ENCODE results near the gene EYA2.
A peak's percentile ranks its signal among the peaks of the same experiment; 100 is the strongest.

EYA2 gene

DNA sequence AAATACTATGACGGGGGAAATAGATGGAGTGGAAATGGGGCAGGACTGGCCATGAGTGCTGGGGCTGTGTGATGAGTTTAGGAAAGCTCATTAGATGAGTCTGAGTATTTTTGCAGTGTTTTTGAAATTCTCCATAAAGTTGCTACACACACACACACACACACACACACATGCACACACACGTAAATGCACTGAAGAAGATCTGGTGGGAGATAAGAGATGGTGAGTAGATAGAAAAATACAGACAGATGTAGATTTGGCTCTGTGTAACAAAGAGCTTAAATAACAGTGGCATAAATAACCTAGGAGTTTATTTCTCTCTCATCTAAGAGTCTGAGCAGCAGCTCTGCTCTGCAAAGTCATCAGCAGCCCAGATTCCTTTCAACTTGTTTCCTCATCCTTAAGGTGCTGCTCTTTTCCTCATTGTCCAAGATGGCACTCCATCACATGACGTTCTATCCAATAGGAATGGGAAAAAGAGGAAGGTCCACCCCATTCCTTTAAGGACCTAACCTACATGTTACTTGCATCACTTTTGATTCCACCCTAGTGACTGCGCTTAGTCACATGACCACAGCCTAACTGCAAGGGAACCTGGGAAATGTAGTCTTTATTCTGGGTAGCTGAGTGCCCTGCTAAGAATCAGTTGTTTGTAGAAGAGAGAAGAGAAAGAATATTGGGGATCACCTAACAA lies 76.4 kb downstream of the EYA2 start:
- peak; percentile 99 for ATAC-seq
- TF ChIP-seq, protein P1, sequence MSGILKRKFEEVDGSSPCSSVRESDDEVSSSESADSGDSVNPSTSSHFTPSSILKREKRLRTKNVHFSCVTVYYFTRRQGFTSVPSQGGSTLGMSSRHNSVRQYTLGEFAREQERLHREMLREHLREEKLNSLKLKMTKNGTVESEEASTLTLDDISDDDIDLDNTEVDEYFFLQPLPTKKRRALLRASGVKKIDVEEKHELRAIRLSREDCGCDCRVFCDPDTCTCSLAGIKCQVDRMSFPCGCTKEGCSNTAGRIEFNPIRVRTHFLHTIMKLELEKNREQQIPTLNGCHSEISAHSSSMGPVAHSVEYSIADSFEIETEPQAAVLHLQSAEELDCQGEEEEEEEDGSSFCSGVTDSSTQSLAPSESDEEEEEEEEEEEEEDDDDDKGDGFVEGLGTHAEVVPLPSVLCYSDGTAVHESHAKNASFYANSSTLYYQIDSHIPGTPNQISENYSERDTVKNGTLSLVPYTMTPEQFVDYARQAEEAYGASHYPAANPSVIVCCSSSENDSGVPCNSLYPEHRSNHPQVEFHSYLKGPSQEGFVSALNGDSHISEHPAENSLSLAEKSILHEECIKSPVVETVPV (CRISPR knock-in tag; IDR thresholded peaks at IDR 0.05) = no peak
- TF ChIP-seq, protein P2, sequence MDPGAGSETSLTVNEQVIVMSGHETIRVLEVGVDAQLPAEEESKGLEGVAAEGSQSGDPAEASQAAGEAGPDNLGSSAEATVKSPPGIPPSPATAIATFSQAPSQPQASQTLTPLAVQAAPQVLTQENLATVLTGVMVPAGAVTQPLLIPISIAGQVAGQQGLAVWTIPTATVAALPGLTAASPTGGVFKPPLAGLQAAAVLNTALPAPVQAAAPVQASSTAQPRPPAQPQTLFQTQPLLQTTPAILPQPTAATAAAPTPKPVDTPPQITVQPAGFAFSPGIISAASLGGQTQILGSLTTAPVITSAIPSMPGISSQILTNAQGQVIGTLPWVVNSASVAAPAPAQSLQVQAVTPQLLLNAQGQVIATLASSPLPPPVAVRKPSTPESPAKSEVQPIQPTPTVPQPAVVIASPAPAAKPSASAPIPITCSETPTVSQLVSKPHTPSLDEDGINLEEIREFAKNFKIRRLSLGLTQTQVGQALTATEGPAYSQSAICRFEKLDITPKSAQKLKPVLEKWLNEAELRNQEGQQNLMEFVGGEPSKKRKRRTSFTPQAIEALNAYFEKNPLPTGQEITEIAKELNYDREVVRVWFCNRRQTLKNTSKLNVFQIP (CRISPR knock-in tag; IDR thresholded peaks at IDR 0.05; ENCODE audit: borderline replicate concordance, low read depth) = no peak
- TF ChIP-seq ZNF70 (CRISPR knock-in tag; IDR thresholded peaks at IDR 0.05) (no peak), CSDC2 (CRISPR knock-in tag; IDR thresholded peaks at IDR 0.05) (no peak), OSR1 (CRISPR knock-in tag; IDR thresholded peaks at IDR 0.05) (no peak), ESRRG (CRISPR knock-in tag; IDR thresholded peaks at IDR 0.05) (no peak), ZNF8 (CRISPR knock-in tag; IDR thresholded peaks at IDR 0.05) (no peak), RARB (CRISPR knock-in tag; IDR thresholded peaks at IDR 0.05) (no peak), ARNTL (CRISPR knock-in tag; IDR thresholded peaks at IDR 0.05; ENCODE audit: borderline replicate concordance, low read depth) (no peak), ZC3H10 (CRISPR knock-in tag; IDR thresholded peaks at IDR 0.05) (no peak), ZFP3 (CRISPR knock-in tag; IDR thresholded peaks at IDR 0.05) (no peak), SNAI2 (CRISPR knock-in tag; IDR thresholded peaks at IDR 0.05) (no peak), ZFP30 (CRISPR knock-in tag; IDR thresholded peaks at IDR 0.05) (no peak)
- TF ChIP-seq, protein P3, sequence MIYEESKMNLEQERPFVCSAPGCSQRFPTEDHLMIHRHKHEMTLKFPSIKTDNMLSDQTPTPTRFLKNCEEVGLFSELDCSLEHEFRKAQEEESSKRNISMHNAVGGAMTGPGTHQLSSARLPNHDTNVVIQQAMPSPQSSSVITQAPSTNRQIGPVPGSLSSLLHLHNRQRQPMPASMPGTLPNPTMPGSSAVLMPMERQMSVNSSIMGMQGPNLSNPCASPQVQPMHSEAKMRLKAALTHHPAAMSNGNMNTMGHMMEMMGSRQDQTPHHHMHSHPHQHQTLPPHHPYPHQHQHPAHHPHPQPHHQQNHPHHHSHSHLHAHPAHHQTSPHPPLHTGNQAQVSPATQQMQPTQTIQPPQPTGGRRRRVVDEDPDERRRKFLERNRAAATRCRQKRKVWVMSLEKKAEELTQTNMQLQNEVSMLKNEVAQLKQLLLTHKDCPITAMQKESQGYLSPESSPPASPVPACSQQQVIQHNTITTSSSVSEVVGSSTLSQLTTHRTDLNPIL (CRISPR knock-in tag; IDR thresholded peaks at IDR 0.05; ENCODE audit: low read depth) = no peak
- TF ChIP-seq, protein P4, sequence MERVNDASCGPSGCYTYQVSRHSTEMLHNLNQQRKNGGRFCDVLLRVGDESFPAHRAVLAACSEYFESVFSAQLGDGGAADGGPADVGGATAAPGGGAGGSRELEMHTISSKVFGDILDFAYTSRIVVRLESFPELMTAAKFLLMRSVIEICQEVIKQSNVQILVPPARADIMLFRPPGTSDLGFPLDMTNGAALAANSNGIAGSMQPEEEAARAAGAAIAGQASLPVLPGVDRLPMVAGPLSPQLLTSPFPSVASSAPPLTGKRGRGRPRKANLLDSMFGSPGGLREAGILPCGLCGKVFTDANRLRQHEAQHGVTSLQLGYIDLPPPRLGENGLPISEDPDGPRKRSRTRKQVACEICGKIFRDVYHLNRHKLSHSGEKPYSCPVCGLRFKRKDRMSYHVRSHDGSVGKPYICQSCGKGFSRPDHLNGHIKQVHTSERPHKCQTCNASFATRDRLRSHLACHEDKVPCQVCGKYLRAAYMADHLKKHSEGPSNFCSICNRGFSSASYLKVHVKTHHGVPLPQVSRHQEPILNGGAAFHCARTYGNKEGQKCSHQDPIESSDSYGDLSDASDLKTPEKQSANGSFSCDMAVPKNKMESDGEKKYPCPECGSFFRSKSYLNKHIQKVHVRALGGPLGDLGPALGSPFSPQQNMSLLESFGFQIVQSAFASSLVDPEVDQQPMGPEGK (CRISPR knock-in tag; IDR thresholded peaks at IDR 0.05; ENCODE audit: borderline replicate concordance) = no peak
- TF ChIP-seq, protein P5, sequence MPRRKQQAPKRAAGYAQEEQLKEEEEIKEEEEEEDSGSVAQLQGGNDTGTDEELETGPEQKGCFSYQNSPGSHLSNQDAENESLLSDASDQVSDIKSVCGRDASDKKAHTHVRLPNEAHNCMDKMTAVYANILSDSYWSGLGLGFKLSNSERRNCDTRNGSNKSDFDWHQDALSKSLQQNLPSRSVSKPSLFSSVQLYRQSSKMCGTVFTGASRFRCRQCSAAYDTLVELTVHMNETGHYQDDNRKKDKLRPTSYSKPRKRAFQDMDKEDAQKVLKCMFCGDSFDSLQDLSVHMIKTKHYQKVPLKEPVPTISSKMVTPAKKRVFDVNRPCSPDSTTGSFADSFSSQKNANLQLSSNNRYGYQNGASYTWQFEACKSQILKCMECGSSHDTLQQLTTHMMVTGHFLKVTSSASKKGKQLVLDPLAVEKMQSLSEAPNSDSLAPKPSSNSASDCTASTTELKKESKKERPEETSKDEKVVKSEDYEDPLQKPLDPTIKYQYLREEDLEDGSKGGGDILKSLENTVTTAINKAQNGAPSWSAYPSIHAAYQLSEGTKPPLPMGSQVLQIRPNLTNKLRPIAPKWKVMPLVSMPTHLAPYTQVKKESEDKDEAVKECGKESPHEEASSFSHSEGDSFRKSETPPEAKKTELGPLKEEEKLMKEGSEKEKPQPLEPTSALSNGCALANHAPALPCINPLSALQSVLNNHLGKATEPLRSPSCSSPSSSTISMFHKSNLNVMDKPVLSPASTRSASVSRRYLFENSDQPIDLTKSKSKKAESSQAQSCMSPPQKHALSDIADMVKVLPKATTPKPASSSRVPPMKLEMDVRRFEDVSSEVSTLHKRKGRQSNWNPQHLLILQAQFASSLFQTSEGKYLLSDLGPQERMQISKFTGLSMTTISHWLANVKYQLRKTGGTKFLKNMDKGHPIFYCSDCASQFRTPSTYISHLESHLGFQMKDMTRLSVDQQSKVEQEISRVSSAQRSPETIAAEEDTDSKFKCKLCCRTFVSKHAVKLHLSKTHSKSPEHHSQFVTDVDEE (CRISPR knock-in tag; IDR thresholded peaks at IDR 0.05) = no peak

DNA sequence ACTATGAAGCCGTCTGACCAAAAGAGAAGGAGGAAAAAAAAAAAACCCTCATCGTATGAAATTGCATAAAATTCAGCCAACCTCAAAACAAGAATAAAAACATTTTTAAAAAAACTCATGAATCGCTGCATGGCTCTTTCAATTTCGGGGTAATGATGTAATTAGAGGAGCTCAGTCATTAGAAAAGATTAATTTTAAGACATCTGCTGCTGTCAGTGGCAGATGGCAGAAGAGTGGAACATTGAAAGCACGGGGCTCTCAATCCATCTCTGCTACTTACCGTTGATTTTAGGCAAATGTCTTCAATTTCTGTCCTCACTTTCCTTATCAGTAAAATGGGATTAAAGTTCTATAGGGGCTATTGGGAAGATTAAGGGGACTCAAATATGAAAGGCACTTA lies 79.1 kb downstream of the EYA2 start:
- TF ChIP-seq ZFP30 (CRISPR knock-in tag; IDR thresholded peaks at IDR 0.05) (no peak), RARB (CRISPR knock-in tag; IDR thresholded peaks at IDR 0.05) (no peak)
- TF ChIP-seq, protein P4 (CRISPR knock-in tag; IDR thresholded peaks at IDR 0.05; ENCODE audit: borderline replicate concordance) = no peak
- no peak for ATAC-seq

DNA sequence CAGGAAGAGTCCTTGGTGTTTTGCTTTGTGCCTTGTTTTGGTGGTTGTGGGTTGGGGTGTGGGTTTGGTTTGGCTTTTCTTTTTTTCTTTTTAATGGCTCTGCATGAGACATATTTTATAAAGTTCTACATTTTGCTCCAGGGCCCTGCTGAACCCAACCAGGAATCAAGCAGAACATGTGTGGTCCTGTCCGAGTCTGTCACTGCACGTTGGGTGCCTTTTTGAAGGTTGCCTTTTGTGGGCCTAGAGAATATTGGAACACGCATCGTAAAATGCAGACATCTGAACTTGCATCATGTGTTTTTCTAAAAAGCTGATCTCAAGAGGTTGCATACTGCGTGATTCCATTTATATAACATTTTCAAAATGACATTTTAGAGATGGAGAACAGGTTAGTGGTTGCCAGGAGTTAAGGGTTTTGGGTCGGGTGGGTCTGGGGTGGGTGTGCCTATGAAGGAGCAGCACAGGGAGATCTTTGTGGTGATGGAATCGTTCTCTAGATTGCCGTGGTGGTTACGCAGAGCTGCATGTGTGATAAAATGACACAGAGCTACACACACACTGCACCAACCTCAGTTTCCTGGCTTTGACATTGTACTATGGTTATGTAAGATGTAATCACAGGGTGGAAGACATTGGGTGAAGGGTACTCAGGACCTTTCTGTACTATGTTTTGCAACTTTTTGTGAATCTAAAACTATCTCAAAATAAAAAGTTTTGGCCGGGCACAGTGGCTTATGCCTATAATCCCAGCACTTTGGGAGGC lies 80.2 kb downstream of the EYA2 start:
- no peak for ATAC-seq
- TF ChIP-seq, protein P5 (CRISPR knock-in tag; IDR thresholded peaks at IDR 0.05) = no peak
- TF ChIP-seq ESRRG (CRISPR knock-in tag; IDR thresholded peaks at IDR 0.05) = no peak
- TF ChIP-seq TOX (CRISPR knock-in tag; IDR thresholded peaks at IDR 0.05; ENCODE audit: borderline replicate concordance) = no peak
- TF ChIP-seq ZNF565 (CRISPR knock-in tag; conservative IDR thresholded peaks at IDR 0.05; ENCODE audit: low read depth) = no peak
- TF ChIP-seq PPARA (CRISPR knock-in tag; IDR thresholded peaks at IDR 0.05; ENCODE audit: borderline replicate concordance) = no peak
- TF ChIP-seq ZFP3 (CRISPR knock-in tag; IDR thresholded peaks at IDR 0.05) = no peak
- TF ChIP-seq ISL1 (CRISPR knock-in tag; IDR thresholded peaks at IDR 0.05) = no peak
- no peak for TF ChIP-seq ZFP30 (CRISPR knock-in tag; IDR thresholded peaks at IDR 0.05)
- TF ChIP-seq, protein P1 (CRISPR knock-in tag; IDR thresholded peaks at IDR 0.05) = no peak

All from SK-N-SH treated with all-trans-retinoic acid at 6 μM for 48 hours (cell line).